HG03280 (cell line): Measurements from ENCODE around the gene PSMB3.
"Not testable (repeated sequence)": the region's sequence is repeated elsewhere in the genome, so short reads cannot be mapped to it uniquely, and the experiment has no call there.

Experiments used
- ATAC-seq: cut with Tn5 transposase; IDR thresholded peaks from one replicate; pipeline ENCODE4 v1.9.1; 2021; ENCODE audit warnings: mild to moderate bottlenecking, moderate library complexity; ENCODE audit not compliant: unreplicated experiment

Gene PSMB3

DNA sequence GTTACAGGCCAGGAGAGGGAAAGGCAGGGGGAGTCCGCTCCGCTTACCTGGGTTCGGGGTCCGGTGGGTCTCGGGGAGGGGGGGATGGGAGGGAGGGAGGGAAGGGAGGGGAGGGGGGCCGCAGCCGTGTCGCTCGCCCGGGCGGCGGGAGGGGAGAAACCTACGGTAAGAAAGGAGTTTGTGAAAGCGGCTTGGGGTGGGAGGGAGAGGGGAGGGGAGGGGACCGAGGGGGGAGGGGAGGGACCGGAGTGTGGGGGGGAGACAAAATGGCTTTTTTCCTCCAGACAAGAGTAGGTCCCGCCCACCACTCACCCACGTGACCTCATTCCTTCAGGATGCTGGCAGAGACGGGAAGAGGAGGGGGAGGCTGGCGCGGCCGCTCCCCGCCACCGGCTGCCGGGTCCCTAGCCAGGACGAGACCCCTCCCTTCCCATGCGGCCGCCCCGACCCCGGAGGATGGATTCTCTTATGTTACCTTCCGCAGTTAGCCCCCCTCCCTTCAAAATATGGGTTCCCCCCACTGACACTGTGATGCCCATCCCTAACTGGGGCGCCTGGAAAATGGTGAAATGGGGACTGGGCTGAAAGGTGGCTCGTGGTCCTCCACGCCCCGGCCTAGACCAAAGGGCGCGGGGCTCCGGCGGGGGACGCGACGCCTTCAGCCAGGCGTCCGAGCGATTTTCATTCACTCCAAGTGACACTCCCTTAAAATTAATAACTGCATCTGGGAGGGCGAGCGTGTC is 4.2 kb upstream of the PSMB3 start, which contains the start of gene PCGF2:
TSS of gene PCGF2 (minus strand) at position 188 of the 743 bp plus-strand sequence. CDS start 7,934 bp downstream, outside the sequence.
- ATAC-seq = no peak

- ATAC-seq = no peak
Measured at GRCh38 chr17:38748892-38749222, 3.7 kb upstream of the PSMB3 start.

GRCh38 chr17:38749223-38750043 is 3.1 kb upstream of the PSMB3 start:
- ATAC-seq = no peak

DNA sequence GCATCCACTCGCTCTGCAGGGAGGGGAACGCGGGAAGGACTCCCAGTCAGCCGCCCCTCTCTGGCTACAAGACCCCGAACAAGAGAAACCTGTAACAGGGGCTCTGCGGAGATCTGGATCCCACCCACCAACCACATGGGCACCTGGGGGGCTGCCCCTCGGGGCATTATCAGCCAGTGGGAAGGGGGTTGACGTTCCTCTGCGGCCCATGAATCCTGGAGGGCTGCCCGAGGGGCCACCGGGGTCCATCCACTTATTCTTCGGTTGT is 2.6 kb upstream of the PSMB3 start:
- ATAC-seq = no peak

- no peak for ATAC-seq
Measured at GRCh38 chr17:38750312-38751121, 2.0 kb upstream of the PSMB3 start.

DNA sequence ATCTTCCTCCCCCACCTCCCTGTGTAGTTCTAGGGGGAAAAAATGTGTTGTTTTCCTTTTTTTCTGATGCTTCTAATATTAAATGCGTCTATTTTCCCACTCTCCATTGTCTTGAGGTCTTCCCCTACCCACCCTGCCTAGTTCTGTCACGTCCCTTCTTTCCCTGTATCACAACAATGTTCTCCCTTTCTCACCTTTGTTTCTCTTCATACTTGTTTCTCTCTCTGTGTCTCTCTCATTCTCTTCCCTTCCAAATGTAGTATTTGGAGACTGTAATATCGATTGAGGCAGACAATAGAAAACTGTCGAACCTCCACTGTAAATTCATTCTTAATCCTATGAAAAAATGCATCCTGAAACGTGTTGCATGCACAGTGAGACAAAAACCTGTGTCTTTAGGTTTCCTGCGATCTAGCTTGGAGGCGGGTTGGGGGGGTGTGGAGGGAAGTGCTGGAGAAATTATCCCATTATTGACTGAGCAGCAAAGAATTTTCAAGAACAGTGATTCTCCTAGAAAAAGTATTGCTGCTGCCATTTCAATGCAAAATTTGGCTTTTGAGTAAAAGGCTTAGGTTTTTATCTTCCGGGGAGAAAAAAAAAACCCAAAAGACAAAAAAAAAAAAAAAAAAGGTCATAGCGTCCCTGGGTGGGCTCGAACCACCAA is 1.3 kb upstream of the PSMB3 start:
- ATAC-seq = no peak

GRCh38 chr17:38751808-38752307 is 683 bp upstream of the PSMB3 start:
- ATAC-seq = peak; percentile 43

DNA sequence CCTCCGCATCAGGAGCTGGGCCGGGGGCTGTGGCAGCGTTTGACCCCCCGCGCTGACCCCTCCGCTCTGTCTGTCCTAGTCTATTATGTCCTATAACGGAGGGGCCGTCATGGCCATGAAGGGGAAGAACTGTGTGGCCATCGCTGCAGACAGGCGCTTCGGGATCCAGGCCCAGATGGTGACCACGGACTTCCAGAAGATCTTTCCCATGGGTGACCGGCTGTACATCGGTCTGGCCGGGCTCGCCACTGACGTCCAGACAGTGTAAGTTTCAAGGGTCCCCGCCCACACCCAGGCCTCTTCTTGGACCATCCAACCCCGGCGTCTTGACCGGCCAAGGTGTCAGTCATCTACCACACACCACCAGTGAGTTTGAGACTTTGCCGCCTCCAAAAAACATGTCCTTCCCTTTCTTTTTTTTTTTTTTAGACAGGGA is 548 bp downstream of the PSMB3 start:
- no peak for ATAC-seq

DNA sequence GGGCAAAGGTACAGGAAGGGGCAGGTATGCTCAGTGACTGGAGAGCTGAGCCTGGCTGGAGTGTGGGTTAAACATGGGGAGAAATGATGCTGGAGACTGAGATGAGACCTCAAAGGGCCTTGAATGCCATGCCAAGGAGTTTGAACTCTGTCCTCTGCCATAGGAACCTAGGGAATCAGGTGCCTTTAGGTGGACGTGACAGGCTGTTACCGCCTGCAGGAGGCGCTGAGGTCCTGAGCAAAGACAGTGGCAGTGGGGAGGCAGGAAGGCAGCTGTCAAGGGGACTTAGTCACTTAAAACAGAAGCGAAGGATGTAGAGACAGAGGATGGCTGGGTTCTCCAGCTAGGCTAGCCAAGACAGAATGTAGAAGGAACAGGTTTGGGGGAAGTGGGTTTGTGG is 9.1 kb downstream of the PSMB3 start:
- no peak for ATAC-seq

DNA sequence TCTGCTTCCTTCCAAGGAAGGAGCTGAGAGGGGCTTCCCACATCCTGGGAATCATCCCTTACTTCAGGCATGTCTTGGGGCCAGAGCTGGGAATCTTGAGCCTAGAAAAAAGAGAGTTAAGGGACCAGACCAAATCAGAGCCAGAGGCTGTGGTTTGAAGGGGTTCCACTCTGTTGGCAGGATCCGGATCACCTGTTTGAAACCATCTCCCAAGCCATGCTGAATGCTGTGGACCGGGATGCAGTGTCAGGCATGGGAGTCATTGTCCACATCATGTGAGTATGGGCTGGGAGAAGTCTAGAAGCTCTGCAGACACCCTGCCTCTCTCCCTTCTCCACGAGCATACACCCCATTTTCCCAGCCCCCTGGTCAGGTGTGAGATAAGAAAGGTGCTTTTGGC is 9.7 kb downstream of the PSMB3 start:
- no peak for ATAC-seq

DNA sequence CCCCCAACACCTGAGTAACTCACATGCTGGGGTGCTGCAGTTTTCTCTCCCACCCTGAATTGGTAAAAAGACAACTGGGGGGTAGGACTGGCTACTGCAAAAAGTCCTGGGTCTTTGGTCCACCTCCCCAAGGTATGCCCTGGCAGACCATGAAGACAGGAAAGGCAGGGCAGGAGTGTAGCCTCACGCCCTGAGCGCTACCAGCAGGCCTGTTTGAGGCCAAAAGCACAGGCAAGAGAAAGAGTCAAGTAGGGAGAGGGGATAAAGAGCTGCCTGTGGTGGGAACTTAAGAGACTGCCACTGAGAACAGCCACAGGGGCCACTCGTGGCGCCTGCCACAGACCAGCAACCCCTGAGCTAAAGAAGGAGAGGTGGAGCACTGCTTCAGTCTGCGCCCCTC is 13.8 kb downstream of the PSMB3 start:
- no peak for ATAC-seq

DNA sequence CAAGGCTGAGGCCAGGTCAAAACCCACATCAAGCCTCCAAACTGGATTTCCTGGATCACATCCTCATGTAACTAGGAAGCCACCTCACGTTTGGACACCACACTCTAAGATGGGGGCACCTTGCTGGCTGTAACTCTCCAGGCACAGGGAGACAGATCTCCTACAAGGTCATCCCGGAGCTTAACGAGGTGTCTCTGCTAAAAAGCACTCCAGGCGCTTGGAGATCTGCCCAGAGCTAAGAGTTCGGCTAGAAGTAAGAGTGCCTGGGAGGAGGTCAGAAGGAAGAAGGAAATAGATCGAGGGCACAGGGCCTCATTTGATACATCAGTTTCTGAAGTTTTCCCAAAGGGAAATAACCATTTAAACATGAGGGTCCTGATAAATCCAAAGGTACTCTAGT is 15.9 kb downstream of the PSMB3 start:
- no peak for ATAC-seq

DNA sequence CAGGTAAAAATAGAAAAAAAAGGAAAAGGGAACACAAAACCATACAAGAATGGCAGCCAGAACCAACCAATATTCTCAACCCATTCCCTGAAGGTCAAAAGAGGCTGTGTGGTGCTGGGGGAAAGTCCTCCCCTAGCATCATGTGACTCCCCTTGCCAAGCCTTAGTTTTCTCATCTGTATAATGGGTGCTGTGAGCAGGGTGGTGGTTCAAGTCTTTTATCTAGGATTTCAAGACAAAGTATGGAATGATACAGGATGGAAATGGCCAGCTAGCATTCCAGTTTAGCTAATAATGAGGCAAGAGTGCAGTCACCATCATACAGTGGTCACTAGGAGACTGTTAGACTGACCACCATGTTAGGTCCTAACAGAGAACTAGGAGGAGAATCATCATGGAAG is 20.7 kb downstream of the PSMB3 start:
- no peak for ATAC-seq

- no peak for ATAC-seq
Measured at GRCh38 chr17:38777641-38778250, 25.2 kb downstream of the PSMB3 start.

DNA sequence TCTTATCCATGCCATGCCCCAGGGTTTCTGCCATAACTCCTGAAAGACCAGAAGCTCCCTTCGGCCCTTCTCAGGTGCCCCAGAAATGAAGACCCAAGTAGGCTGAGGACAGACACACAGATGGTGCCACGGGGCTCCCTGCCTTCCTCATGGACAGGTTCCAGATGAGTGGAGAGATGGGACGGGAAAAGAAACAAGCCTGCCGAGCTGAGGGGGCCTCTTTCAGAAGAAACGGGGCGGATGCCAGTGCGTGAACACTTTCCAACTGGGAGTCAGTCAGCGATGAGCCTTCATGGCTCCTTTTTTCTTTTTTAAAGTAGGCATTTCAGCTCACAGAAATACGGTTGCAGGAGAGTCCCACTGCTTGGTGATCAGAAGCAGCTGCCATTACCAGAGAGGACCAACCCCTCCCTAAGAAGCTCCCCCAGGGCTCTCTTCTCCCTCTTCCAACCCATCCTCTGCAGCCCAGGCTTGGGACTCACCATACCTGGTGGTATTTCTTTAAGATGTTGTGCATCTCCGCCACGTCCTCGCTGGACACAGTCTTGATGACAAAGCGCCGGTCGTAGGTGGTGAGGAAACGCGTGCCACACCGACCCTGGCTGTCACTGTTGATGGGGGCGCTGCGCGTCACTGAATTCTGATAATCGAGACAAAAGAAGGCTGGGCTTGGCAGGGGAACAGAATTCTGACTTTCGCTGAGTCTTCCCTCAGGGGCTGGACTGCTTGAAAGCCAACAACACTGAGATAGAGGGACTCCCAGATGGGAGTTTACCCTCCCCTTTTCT is 27.6 kb downstream of the PSMB3 start:
- ATAC-seq = no peak

DNA sequence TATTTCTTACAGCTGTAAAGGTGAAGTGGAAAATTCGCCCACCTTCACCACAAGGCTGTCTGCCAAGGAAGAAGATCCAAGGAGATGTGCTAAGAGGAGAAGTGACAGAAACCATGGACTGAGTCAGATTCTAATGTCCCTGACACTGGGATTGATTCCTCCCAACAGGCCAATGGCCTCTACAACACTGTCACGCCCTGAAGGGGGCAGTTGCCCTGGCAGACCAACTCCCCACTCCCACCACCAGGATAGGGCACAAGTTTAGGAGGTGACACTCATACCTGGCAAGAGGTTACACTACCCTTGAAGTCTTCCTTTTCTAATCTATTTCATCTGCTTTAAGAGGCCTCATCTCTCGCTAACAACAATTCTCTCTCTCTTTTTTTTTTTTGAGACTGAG is 30.7 kb downstream of the PSMB3 start:
- no peak for ATAC-seq

DNA sequence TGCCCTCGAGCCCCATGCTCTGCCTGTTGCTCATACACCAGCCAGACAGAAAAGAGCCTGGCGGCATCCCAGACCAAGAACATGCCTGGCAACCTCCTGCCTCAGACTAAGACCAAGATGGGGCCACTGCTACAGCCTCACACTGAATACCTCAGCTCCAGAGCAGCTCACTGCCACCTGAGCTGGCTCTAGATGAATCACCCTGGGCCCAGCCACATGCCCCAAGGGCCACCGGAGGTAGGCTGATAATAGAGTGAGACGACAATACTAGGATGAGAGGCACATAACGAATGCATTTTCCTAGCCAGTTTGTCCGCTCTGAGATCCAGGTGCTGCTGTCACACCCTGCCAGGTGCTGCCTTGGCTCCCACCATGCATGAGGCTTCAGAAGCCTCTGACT is 33.8 kb downstream of the PSMB3 start:
- ATAC-seq = no peak

GRCh38 chr17:38787999-38788398 is 35.5 kb downstream of the PSMB3 start:
- not testable (repeated sequence) for ATAC-seq

GRCh38 chr17:38789185-38789584 is 36.6 kb downstream of the PSMB3 start:
- ATAC-seq = no peak
